HepG2 (cell line): Measurements from ENCODE around the gene ANAPC2. TPM values are rescaled to one million over a fixed set of nuclear protein-coding genes. Genes with fewer than 3 reads are reported as not detected.
A peak's percentile ranks its signal among the peaks of the same experiment; 100 is the strongest.

Experiments used
- ARNT ChIP-seq: fragments of 450-650 bp; IDR thresholded peaks from 2 replicates; pipeline ENCODE4 v1.6.1; 2017
- ATRX ChIP-seq: sonication (generic); formaldehyde crosslinking; IDR thresholded peaks from 2 replicates; pipeline ENCODE4 v1.4.0; 2020; ENCODE audit warnings: missing genetic modification reagents, borderline replicate concordance
- BATF2 ChIP-seq: sonication (generic); formaldehyde crosslinking; IDR thresholded peaks from 2 replicates; pipeline ENCODE4 v1.8.0; 2022; ENCODE audit warnings: mild to moderate bottlenecking, missing genetic modification reagents, moderate library complexity
- EZH2 ChIP-seq: conservative IDR thresholded peaks from 2 replicates; pipeline ENCODE4 v1.6.1; 2012; ENCODE audit warnings: mild to moderate bottlenecking, low read depth, low read length, moderate library complexity
- GFI1 ChIP-seq: sonication (generic); formaldehyde crosslinking; IDR thresholded peaks from 2 replicates; pipeline ENCODE4 v1.5.0; 2020; ENCODE audit warnings: missing genetic modification reagents, mild to moderate bottlenecking, borderline replicate concordance
- ISX ChIP-seq: sonication (generic); formaldehyde crosslinking; conservative IDR thresholded peaks from 2 replicates; pipeline ENCODE4 v1.5.0; 2020; ENCODE audit warnings: missing genetic modification reagents
- KDM6A ChIP-seq: IDR thresholded peaks from 2 replicates; pipeline ENCODE4 v1.6.1; 2016; ENCODE audit warnings: low read depth
- KMT2A ChIP-seq: sonication (generic); formaldehyde crosslinking; IDR thresholded peaks from 2 replicates; pipeline ENCODE4 v1.4.0; 2020; ENCODE audit warnings: missing genetic modification reagents
- NPAS2 ChIP-seq: sonication (generic); formaldehyde crosslinking; IDR thresholded peaks from 2 replicates; pipeline ENCODE4 v1.8.0; 2022; ENCODE audit warnings: mild to moderate bottlenecking, missing genetic modification reagents, borderline replicate concordance
- PRPF4 ChIP-seq: fragments of 200-400 bp; formaldehyde crosslinking; IDR thresholded peaks from 2 replicates; pipeline ENCODE4 v1.6.1; 2016; ENCODE audit warnings: low read length, low read depth; ENCODE audit not compliant: poor library complexity, severe bottlenecking
- SAP130 ChIP-seq: IDR thresholded peaks from 2 replicates; pipeline ENCODE4 v1.6.1; 2016; ENCODE audit warnings: low read depth
- SUZ12 ChIP-seq: fragments of 150-350 bp; IDR thresholded peaks from 2 replicates; pipeline ENCODE4 v1.6.1; 2014; ENCODE audit warnings: low read depth, low read length
- TGIF2 ChIP-seq: IDR thresholded peaks from 2 replicates; pipeline ENCODE4 v1.6.1; 2016; ENCODE audit warnings: control low read depth, missing compliant biosample characterization
- YY1 ChIP-seq: IDR thresholded peaks from 2 replicates; pipeline ENCODE4 v1.6.1; 2011; ENCODE audit warnings: low read length, low read depth, moderate library complexity, mild to moderate bottlenecking; ENCODE audit not compliant: insufficient read depth, insufficient replicate concordance
- ZNF234 ChIP-seq: sonication (generic); formaldehyde crosslinking; conservative IDR thresholded peaks from 2 replicates; pipeline ENCODE4 v1.5.1; 2020; ENCODE audit warnings: mild to moderate bottlenecking, missing genetic modification reagents
- ZNF564 ChIP-seq: sonication (generic); formaldehyde crosslinking; IDR thresholded peaks from 2 replicates; pipeline ENCODE4 v1.8.1; 2023; ENCODE audit warnings: mild to moderate bottlenecking, missing genetic modification reagents
- ZNF678 ChIP-seq: sonication (generic); formaldehyde crosslinking; IDR thresholded peaks from 2 replicates; pipeline ENCODE4 v1.4.0; 2020; ENCODE audit warnings: mild to moderate bottlenecking, missing genetic modification reagents
- ZNF7 ChIP-seq: IDR thresholded peaks from 2 replicates; pipeline ENCODE4 v1.6.1; 2016; ENCODE audit warnings: missing biosample characterization, missing genetic modification reagents
- ZNF703 ChIP-seq: sonication (generic); formaldehyde crosslinking; IDR thresholded peaks from 2 replicates; pipeline ENCODE4 v1.5.1; 2020; ENCODE audit warnings: missing genetic modification reagents, mild to moderate bottlenecking, moderate library complexity, borderline replicate concordance
- polyA plus RNA-seq, 8 experiments: library from polyadenylated mRNA; depleted of rRNA in 3 of 8; stranded (reverse) in 7 of 8; unstranded in 1 of 8; fragments of >200 nt; fragmentation: Illumina TruSeq in 4 of 8; extraction: Trizol in 4 of 8; gene quantifications; 2 replicates each; pipeline versions ENCODE4 v1.2.1 to v1.2.3, GENCODE V29; 2011 to 2016; ENCODE audit warnings: low read depth in 4 of 8, missing spikeins in 1 of 8, mixed read lengths in 1 of 8; ENCODE audit not compliant: insufficient read depth in 1 of 8
- total RNA-seq, 5 experiments: library from RNA; depleted of rRNA; stranded (reverse); fragments of >200 nt; fragmentation: Illumina TruSeq; extraction: Trizol; gene quantifications; 2 replicates each; pipeline ENCODE4 v1.2.3, GENCODE V29; 2016; ENCODE audit warnings: low read depth in 1 of 5
- TF ChIP-seq, protein P1 (sequence below): sonication (generic); formaldehyde crosslinking; IDR thresholded peaks from 2 replicates; pipeline ENCODE4 v1.5.1; 2020; ENCODE audit warnings: mild to moderate bottlenecking, missing genetic modification reagents, borderline replicate concordance
- TF ChIP-seq, protein P2 (sequence below): sonication (generic); formaldehyde crosslinking; IDR thresholded peaks from 2 replicates; pipeline ENCODE4 v1.4.0; 2020; ENCODE audit warnings: low read depth, missing genetic modification reagents
- TF ChIP-seq, protein P3 (sequence below): sonication (generic); formaldehyde crosslinking; IDR thresholded peaks from 2 replicates; pipeline ENCODE4 v1.5.1; 2020; ENCODE audit warnings: missing genetic modification reagents, mild to moderate bottlenecking, borderline replicate concordance
- TF ChIP-seq, protein P4 (sequence below): IDR thresholded peaks from 2 replicates; pipeline ENCODE4 v1.6.1; 2016; ENCODE audit warnings: mild to moderate bottlenecking

ANAPC2 gene
- total and polyA plus RNA-seq, 2 of the 13 experiments (the other 11 are each of a cell fraction or from before 2014, with no cell fraction given): 12.3 to 15.4 TPM

GRCh38 chr9:137221506-137222111, 33.2 kb upstream of the ANAPC2 start (continued):
- TF ChIP-seq, protein P1, sequence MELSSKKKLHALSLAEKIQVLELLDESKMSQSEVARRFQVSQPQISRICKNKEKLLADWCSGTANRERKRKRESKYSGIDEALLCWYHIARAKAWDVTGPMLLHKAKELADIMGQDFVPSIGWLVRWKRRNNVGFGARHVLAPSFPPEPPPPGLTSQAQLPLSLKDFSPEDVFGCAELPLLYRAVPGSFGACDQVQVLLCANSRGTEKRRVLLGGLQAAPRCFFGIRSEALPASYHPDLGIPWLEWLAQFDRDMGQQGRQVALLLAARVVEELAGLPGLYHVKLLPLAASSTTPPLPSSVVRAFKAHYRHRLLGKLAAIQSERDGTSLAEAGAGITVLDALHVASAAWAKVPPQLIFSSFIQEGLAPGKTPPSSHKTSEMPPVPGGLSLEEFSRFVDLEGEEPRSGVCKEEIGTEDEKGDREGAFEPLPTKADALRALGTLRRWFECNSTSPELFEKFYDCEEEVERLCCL (CRISPR knock-in tag): no peak
- no peak for TF ChIP-seq ZNF703 (CRISPR knock-in tag)
- TF ChIP-seq ZNF234 (CRISPR knock-in tag): no peak
- no peak for TF ChIP-seq ZNF678 (CRISPR knock-in tag)
- no peak for TF ChIP-seq ATRX (CRISPR knock-in tag)
- TF ChIP-seq ISX (CRISPR knock-in tag): no peak
- TF ChIP-seq KDM6A (CRISPR knock-in tag): no peak
- no peak for TF ChIP-seq SUZ12
- TF ChIP-seq, protein P2, sequence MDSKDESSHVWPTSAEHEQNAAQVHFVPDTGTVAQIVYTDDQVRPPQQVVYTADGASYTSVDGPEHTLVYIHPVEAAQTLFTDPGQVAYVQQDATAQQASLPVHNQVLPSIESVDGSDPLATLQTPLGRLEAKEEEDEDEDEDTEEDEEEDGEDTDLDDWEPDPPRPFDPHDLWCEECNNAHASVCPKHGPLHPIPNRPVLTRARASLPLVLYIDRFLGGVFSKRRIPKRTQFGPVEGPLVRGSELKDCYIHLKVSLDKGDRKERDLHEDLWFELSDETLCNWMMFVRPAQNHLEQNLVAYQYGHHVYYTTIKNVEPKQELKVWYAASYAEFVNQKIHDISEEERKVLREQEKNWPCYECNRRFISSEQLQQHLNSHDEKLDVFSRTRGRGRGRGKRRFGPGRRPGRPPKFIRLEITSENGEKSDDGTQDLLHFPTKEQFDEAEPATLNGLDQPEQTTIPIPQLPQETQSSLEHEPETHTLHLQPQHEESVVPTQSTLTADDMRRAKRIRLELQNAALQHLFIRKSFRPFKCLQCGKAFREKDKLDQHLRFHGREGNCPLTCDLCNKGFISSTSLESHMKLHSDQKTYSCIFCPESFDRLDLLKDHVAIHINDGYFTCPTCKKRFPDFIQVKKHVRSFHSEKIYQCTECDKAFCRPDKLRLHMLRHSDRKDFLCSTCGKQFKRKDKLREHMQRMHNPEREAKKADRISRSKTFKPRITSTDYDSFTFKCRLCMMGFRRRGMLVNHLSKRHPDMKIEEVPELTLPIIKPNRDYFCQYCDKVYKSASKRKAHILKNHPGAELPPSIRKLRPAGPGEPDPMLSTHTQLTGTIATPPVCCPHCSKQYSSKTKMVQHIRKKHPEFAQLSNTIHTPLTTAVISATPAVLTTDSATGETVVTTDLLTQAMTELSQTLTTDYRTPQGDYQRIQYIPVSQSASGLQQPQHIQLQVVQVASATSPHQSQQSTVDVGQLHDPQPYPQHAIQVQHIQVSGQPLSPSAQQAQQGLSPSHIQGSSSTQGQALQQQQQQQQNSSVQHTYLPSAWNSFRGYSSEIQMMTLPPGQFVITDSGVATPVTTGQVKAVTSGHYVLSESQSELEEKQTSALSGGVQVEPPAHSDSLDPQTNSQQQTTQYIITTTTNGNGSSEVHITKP (CRISPR knock-in tag): no peak
- no peak for TF ChIP-seq NPAS2
- TF ChIP-seq, protein P3, sequence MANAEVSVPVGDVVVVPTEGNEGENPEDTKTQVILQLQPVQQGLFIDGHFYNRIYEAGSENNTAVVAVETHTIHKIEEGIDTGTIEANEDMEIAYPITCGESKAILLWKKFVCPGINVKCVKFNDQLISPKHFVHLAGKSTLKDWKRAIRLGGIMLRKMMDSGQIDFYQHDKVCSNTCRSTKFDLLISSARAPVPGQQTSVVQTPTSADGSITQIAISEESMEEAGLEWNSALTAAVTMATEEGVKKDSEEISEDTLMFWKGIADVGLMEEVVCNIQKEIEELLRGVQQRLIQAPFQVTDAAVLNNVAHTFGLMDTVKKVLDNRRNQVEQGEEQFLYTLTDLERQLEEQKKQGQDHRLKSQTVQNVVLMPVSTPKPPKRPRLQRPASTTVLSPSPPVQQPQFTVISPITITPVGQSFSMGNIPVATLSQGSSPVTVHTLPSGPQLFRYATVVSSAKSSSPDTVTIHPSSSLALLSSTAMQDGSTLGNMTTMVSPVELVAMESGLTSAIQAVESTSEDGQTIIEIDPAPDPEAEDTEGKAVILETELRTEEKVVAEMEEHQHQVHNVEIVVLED: no peak
- TF ChIP-seq SAP130 (CRISPR knock-in tag): peak; percentile 57
- peak; percentile 24 for TF ChIP-seq YY1
- TF ChIP-seq GFI1 (CRISPR knock-in tag): no peak
- no peak for TF ChIP-seq BATF2
- no peak for TF ChIP-seq ARNT
- TF ChIP-seq EZH2: no peak
- no peak for TF ChIP-seq ZNF7 (CRISPR knock-in tag)
- no peak for TF ChIP-seq PRPF4
- 0 out of 2 replicates have a peak, but pooled peaks have one; percentile 35 for TF ChIP-seq KMT2A (CRISPR knock-in tag)
- TF ChIP-seq, protein P4, sequence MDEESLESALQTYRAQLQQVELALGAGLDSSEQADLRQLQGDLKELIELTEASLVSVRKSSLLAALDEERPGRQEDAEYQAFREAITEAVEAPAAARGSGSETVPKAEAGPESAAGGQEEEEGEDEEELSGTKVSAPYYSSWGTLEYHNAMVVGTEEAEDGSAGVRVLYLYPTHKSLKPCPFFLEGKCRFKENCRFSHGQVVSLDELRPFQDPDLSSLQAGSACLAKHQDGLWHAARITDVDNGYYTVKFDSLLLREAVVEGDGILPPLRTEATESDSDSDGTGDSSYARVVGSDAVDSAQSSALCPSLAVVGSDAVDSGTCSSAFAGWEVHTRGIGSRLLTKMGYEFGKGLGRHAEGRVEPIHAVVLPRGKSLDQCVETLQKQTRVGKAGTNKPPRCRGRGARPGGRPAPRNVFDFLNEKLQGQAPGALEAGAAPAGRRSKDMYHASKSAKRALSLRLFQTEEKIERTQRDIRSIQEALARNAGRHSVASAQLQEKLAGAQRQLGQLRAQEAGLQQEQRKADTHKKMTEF: peak; percentile 50; the same call in 1 of the 2 replicates
- TF ChIP-seq TGIF2 (CRISPR knock-in tag): no peak
- TF ChIP-seq ZNF564: no peak
